Mesodermal cell (in vitro differentiated cells): ENCODE measurements around the gene FBXO38.

Experiments used
- H3K27ac ChIP-seq: 2 replicates; pipeline ENCODE4 v1.7.0; 2013; ENCODE audit warnings: mild to moderate bottlenecking, low read depth, low read length, moderate library complexity; ENCODE audit not compliant: severe bottlenecking
- H3K36me3 ChIP-seq: 2 replicates; pipeline ENCODE4 v1.7.1; 2013; ENCODE audit warnings: mild to moderate bottlenecking, low read length, moderate library complexity; ENCODE audit not compliant: control insufficient read depth, insufficient read depth
- H3K4me1 ChIP-seq: one replicate; pipeline ENCODE4 v1.7.1; 2013; ENCODE audit warnings: mild to moderate bottlenecking, low read length; ENCODE audit not compliant: insufficient read depth, control insufficient read depth, poor library complexity, severe bottlenecking
- H3K4me3 ChIP-seq: 2 replicates; pipeline ENCODE4 v1.7.0; 2013; ENCODE audit warnings: low read length, control low read depth, mild to moderate bottlenecking; ENCODE audit not compliant: insufficient read depth, poor library complexity, severe bottlenecking; ENCODE audit errors: extremely low read depth
- H3K9me3 ChIP-seq: 2 replicates; pipeline ENCODE4 v1.7.1; 2013; ENCODE audit warnings: mild to moderate bottlenecking, low read length, moderate library complexity; ENCODE audit not compliant: control insufficient read depth
- WGBS, 2 experiments: methylation state at CpG; one replicate each; pipeline ENCODE4 v1.1.5; 2013; ENCODE audit warnings: missing lambda C conversion rate in 2 of 2; ENCODE audit not compliant: insufficient coverage in 2 of 2; 5-methylcytosine and 5-hydroxymethylcytosine counted together

FBXO38 gene

GRCh38 chr5:148386041-148386440 is 2.3 kb downstream of the FBXO38 start:
- Histone ChIP-seq H3K4me1 (peaks cover 20% of the 10 kb centered on the region), H3K9me3 (no peaks in the 10 kb centered on the region), H3K36me3 (peaks cover 33% of the 10 kb centered on the region), H3K27ac (no peak overlapping the region), H3K4me3 (no peak overlapping the region)
- WGBS, 2 experiments = 90 to 91% methylated on average over 1 of the region's 1 CpG

DNA sequence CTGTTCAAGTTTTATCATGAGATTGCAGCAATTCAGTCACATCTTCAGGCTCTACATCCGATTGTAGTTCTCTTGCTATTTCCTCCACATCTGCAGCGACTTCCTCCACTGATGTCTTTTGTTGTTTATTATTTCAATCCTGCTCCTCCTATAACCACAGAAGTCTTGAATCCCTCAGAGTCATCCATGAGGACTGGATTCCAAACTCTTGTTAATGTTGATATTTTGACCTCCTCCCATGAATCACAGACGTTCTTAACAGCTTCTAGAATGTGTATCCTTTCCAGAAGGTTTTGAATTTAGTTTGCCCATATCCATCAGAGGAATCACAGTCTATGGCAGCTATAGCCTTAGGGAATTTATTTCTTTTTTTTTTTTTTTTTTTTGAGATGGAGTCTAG is 3.6 kb downstream of the FBXO38 start:
- Histone ChIP-seq H3K4me3 (no peak overlapping the region), H3K27ac (no peak overlapping the region), H3K9me3 (no peaks in the 10 kb centered on the region), H3K36me3 (peaks cover 33% of the 10 kb centered on the region), H3K4me1 (peaks cover 12% of the 10 kb centered on the region)
- WGBS, 2 experiments = 92 to 100% methylated on average over 2 of the region's 3 CpGs

- H3K4me3 ChIP-seq = no peak overlapping the region
- no CpG with 5 or more reads among the region's 1 CpG for WGBS, 2 experiments
- H3K9me3 ChIP-seq = no peaks in the 10 kb centered on the region
- H3K36me3 ChIP-seq = peaks cover 35% of the 10 kb centered on the region
- H3K4me1 ChIP-seq = peaks cover 12% of the 10 kb centered on the region
- no peak overlapping the region for H3K27ac ChIP-seq
Observed at GRCh38 chr5:148388696-148389095, 4.9 kb downstream of the FBXO38 start.

GRCh38 chr5:148390914-148391313 is 7.2 kb downstream of the FBXO38 start:
- Histone ChIP-seq H3K9me3 (no peaks in the 10 kb centered on the region), H3K36me3 (peaks cover 50% of the 10 kb centered on the region), H3K27ac (no peak overlapping the region), H3K4me1 (peaks cover under 1% of the 10 kb centered on the region), H3K4me3 (no peak overlapping the region)
- WGBS, 2 experiments = 88 to 93% methylated on average over 5 of the region's 5 CpGs

GRCh38 chr5:148391422-148391821 is 7.7 kb downstream of the FBXO38 start:
- Histone ChIP-seq H3K9me3 (no peaks in the 10 kb centered on the region), H3K4me3 (no peak overlapping the region), H3K36me3 (peaks cover 49% of the 10 kb centered on the region), H3K4me1 (no peaks in the 10 kb centered on the region), H3K27ac (no peak overlapping the region)
- no CpG with 5 or more reads among the region's 1 CpG for WGBS, 2 experiments

DNA sequence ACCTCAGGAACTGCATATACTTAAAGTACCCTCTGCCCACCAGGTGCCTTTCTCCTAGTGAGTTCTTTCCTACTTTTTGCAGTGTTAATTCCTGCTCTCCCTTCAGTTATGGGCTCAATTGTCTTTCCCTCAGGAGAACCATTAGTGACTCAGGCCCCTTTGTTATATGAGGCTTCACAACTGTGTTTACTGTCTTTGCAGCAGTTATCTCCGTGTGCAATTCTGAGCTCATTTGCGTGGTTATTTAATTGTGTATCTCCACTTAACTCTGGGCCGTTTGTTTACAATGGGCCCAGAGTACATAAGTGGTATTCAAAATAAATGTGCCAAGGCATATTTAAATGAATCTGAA is 9.6 kb downstream of the FBXO38 start:
- H3K4me1 ChIP-seq = no peaks in the 10 kb centered on the region
- H3K4me3 ChIP-seq = no peak overlapping the region
- H3K9me3 ChIP-seq = no peaks in the 10 kb centered on the region
- 60 to 70% methylated on average over 2 of the region's 3 CpGs for WGBS, 2 experiments
- H3K27ac ChIP-seq = no peak overlapping the region
- peaks cover 37% of the 10 kb centered on the region for H3K36me3 ChIP-seq

DNA sequence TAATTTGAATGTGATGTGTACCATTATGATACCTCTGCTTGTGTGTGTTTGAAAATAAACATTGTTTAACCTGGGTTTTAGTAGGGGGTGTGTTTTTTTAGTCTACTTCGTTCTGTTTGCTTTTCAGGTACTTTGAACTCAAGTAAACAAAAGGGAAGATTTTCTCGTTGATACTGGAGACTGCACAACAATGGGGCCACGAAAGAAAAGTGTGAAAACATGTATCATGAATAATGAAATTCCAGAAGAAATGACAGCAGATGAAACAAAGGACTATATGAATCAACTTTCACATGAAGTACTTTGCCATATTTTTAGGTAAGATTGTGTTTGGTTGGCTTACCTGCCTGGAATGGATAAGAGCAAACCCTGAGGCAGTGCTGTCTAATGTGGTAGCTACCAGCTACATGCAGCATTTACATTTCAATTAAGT is 10.8 kb downstream of the FBXO38 start:
- WGBS, 2 experiments = 60 to 100% methylated on average over 1 to 2 of the region's 3 CpGs
- H3K9me3 ChIP-seq = no peaks in the 10 kb centered on the region
- peaks cover 37% of the 10 kb centered on the region for H3K36me3 ChIP-seq
- H3K4me3 ChIP-seq = no peak overlapping the region
- H3K4me1 ChIP-seq = no peaks in the 10 kb centered on the region
- no peak overlapping the region for H3K27ac ChIP-seq

DNA sequence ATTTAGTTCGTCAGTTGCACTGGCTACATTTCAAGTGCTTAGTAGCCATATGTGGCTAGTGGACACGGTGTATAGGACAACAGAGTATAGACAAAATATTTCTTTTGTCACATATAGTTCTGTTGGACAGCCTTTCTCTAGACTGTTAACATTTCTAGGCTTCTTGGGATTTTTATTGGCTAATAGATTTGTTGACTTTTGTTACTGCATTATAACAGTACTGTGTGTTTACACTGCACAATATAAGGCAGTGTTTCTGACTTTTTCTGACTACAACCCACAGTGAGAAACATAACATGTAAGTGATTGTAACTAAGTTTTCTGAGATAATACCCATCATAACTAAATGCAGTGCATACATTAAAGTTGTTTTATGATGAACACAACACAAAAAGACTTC is 11.3 kb downstream of the FBXO38 start:
- Histone ChIP-seq H3K4me1 (no peaks in the 10 kb centered on the region), H3K4me3 (no peak overlapping the region), H3K27ac (no peak overlapping the region), H3K9me3 (no peaks in the 10 kb centered on the region), H3K36me3 (peaks cover 41% of the 10 kb centered on the region)
- 100% methylated on average over 1 of the region's 2 CpGs; no CpG with 5 or more reads in 1 of the 2 experiments for whole genome bisulfite sequencing, 2 experiments

DNA sequence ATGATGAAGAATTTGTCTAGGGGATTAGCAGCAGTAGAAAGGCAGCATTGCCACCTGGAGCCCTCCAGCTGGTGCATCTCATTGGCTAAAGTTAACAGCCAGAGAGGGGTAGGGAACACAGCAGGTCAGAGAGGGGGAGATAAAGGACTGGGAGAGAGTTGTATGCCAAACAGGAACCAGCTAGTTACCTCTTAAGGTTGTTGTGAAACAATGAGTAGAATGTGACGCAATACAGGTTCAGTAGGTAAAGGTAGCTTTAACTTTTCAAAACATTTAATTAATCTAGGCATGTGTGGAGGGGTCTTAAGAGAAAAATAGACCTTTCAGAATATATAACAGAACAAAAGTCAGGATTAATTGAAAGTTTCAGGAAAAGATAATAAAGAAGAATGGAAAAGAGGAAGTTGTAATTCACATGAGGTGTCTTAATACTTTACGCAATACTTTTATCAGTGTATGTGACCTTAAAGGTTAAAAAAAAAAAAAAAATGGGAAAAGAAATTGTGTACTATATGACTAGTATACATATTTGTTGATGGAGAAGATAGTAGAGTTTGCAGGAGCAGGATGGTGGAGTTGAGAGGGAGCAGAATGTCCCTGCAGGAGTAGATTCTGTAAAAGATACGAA is 14.3 kb downstream of the FBXO38 start:
- 82 to 100% methylated on average over 1 to 2 of the region's 3 CpGs for WGBS, 2 experiments
- Histone ChIP-seq H3K4me1 (no peaks in the 10 kb centered on the region), H3K27ac (no peak overlapping the region), H3K36me3 (peaks cover 68% of the 10 kb centered on the region), H3K4me3 (no peak overlapping the region), H3K9me3 (no peaks in the 10 kb centered on the region)

- peaks cover 68% of the 10 kb centered on the region for H3K36me3 ChIP-seq
- WGBS, 2 experiments = 83 to 88% methylated on average over 2 to 3 of the region's 5 CpGs
Observed at GRCh38 chr5:148398698-148399121, 15.0 kb downstream of the FBXO38 start.

DNA sequence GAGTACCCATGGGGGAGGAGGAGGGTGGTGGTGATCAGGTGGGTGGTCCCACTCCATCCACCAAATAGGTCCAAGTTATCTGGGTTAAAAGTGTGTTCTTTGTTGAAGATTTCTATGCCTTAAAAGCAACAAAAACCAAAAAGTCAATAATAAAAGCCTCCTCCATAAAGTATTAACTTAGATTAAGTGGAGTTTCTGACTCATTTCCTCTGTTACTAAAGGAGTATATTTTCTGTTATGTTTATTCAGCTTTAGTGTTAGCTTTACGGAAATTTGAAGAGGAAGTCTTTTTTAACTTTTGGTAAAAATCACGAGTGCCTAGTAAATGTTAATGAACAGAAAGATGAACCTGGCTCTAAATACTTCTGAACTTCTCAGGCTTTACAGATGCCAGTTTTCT is 17.8 kb downstream of the FBXO38 start:
- WGBS, 2 experiments = 80 to 100% methylated on average over 1 to 2 of the region's 2 CpGs
- H3K36me3 ChIP-seq = peaks cover 74% of the 10 kb centered on the region
- no peak overlapping the region for H3K4me3 ChIP-seq
- H3K27ac ChIP-seq = no peak overlapping the region
- H3K4me1 ChIP-seq = no peaks in the 10 kb centered on the region
- no peaks in the 10 kb centered on the region for H3K9me3 ChIP-seq

More at GRCh38 chr5:148398698-148399121, 15.0 kb downstream of the FBXO38 start:
- Histone ChIP-seq H3K9me3 (no peaks in the 10 kb centered on the region), H3K4me1 (no peaks in the 10 kb centered on the region), H3K4me3 (no peak overlapping the region), H3K27ac (no peak overlapping the region)
